ENCODE data around the gene MYH14. TPM values are rescaled to one million over a fixed set of nuclear protein-coding genes. Genes with fewer than 3 reads are reported as not detected.

MYH14 gene
- total RNA-seq, 1 donor from 2014 or later = 146 TPM

GRCh38 chr19:50181121-50181520, 22.3 kb upstream of the MYH14 start:
- no peak for DNase-seq
- Histone ChIP-seq H3K27ac (no peak overlapping the region), H3K4me1 (no peaks in the 10 kb centered on the region), H3K9me3 (no peaks in the 10 kb centered on the region), H3K36me3 (no peaks in the 10 kb centered on the region), H3K27me3 (peaks cover 5% of the 10 kb centered on the region), H3K4me3 (no peak overlapping the region)
- intact Hi-C loops (cut with DNase I) = no loop called here
- no peak for ATAC-seq
- no peak for TF ChIP-seq CTCF (IDR thresholded peaks at IDR 0.05)

- ATAC-seq (no peak), DNase-seq (no peak)
- no peak for TF ChIP-seq CTCF (IDR thresholded peaks at IDR 0.05)
- Histone ChIP-seq H3K27me3 (no peaks in the 10 kb centered on the region), H3K4me1 (no peaks in the 10 kb centered on the region), H3K36me3 (no peaks in the 10 kb centered on the region), H3K4me3 (no peak overlapping the region), H3K27ac (no peak overlapping the region), H3K9me3 (no peaks in the 10 kb centered on the region)
- intact Hi-C loops (cut with DNase I) = no loop called here
These were observed 19.2 kb upstream of the MYH14 start for GRCh38 chr19:50184196-50184595.

- H3K27ac ChIP-seq = no peak overlapping the region
- ATAC-seq (no peak), DNase-seq (no peak)
- no peaks in the 10 kb centered on the region for H3K36me3 ChIP-seq
- H3K4me1 ChIP-seq = no peaks in the 10 kb centered on the region
- TF ChIP-seq CTCF (IDR thresholded peaks at IDR 0.05) = no peak
- no peaks in the 10 kb centered on the region for H3K27me3 ChIP-seq
- intact Hi-C loops (cut with DNase I) = no loop called here
- no peaks in the 10 kb centered on the region for H3K9me3 ChIP-seq
- H3K4me3 ChIP-seq = no peak overlapping the region
These were observed 15.5 kb upstream of the MYH14 start for GRCh38 chr19:50187937-50188336.

- H3K36me3 ChIP-seq = no peaks in the 10 kb centered on the region
- H3K27ac ChIP-seq = no peak overlapping the region
- no peak for DNase-seq
- no peaks in the 10 kb centered on the region for H3K4me1 ChIP-seq
- TF ChIP-seq CTCF (IDR thresholded peaks at IDR 0.05) = no peak
- H3K27me3 ChIP-seq = no peaks in the 10 kb centered on the region
- no peak overlapping the region for H3K4me3 ChIP-seq
- intact Hi-C loops (cut with DNase I) = no loop called here
- no peaks in the 10 kb centered on the region for H3K9me3 ChIP-seq
- no peak for ATAC-seq
These were observed 14.1 kb upstream of the MYH14 start for GRCh38 chr19:50189331-50189730.

GRCh38 chr19:50190439-50190891, 13.0 kb upstream of the MYH14 start:
- TF ChIP-seq CTCF (IDR thresholded peaks at IDR 0.05) = no peak
- peaks cover 6% of the 10 kb centered on the region for H3K27me3 ChIP-seq

GRCh38 chr19:50191216-50191615, 12.2 kb upstream of the MYH14 start:
- no peak overlapping the region for H3K4me3 ChIP-seq
- H3K36me3 ChIP-seq = no peaks in the 10 kb centered on the region
- no peaks in the 10 kb centered on the region for H3K4me1 ChIP-seq
- H3K27me3 ChIP-seq = peaks cover 7% of the 10 kb centered on the region
- no peaks in the 10 kb centered on the region for H3K9me3 ChIP-seq
- intact Hi-C loops (cut with DNase I) = no loop called here
- no peak for TF ChIP-seq CTCF (IDR thresholded peaks at IDR 0.05)
- H3K27ac ChIP-seq = no peak overlapping the region
- ATAC-seq (no peak), DNase-seq (no peak)

More at GRCh38 chr19:50190439-50190891, 13.0 kb upstream of the MYH14 start:
- ATAC-seq (no peak), DNase-seq (no peak)
- Histone ChIP-seq H3K4me1 (no peaks in the 10 kb centered on the region), H3K4me3 (no peak overlapping the region), H3K36me3 (no peaks in the 10 kb centered on the region), H3K27ac (no peak overlapping the region), H3K9me3 (no peaks in the 10 kb centered on the region)
- intact Hi-C loops (cut with DNase I) = no loop called here

Measured in upper lobe of right lung (tissue), 1 donor.